Testis (tissue), 3 donors: ENCODE data around the gene CHST13. TPM values are rescaled to one million over a fixed set of nuclear protein-coding genes. Genes with fewer than 3 reads are reported as not detected.

Source experiments
- DNase-seq: peaks from one replicate; pipeline ENCODE4 v3.0.0-alpha.2; 2019
- H3K27ac ChIP-seq, 2 donors: fragments of 200-600 bp; sonication (generic); one replicate each; pipeline ENCODE4 v1.5.1; 2019
- H3K27me3 ChIP-seq: fragments of 200-600 bp; sonication (generic); one replicate; pipeline ENCODE4 v1.5.1; 2019
- H3K36me3 ChIP-seq: fragments of 200-600 bp; sonication (generic); one replicate; pipeline ENCODE4 v1.5.1; 2017; ENCODE audit warnings: low read depth; ENCODE audit errors: missing control alignments
- H3K4me1 ChIP-seq: fragments of 200-600 bp; sonication (generic); one replicate; pipeline ENCODE4 v1.5.1; 2019
- H3K4me3 ChIP-seq, 2 donors: fragments of 200-600 bp; sonication (generic); one replicate each; pipeline ENCODE4 v1.5.1; 2017 to 2019
- H3K9me3 ChIP-seq: fragments of 200-600 bp; sonication (generic); one replicate; pipeline ENCODE4 v1.5.1; 2017
- CTCF ChIP-seq, 3 experiments: fragments of 450-650 bp in 2 of 3; fragments of 200-600 bp in 1 of 3; sonication (generic) in 1 of 3; IDR thresholded peaks; one replicate each; pipeline ENCODE4 v1.5.1; 2016 to 2019; ENCODE audit warnings: antibody characterized with exemption in 3 of 3, mild to moderate bottlenecking in 2 of 3, moderate library complexity in 1 of 3
- POLR2A ChIP-seq: fragments of 450-650 bp; IDR thresholded peaks from one replicate; pipeline ENCODE4 v1.6.1; 2017; ENCODE audit warnings: antibody characterized with exemption, mild to moderate bottlenecking, moderate library complexity
- WGBS, 2 donors: methylation state at CpG; one replicate each; pipeline ENCODE4 v1.1.5; 2018; 5-methylcytosine and 5-hydroxymethylcytosine counted together
- intact Hi-C: fragments of 100-400 bp; cut with DNase I; formaldehyde crosslinking; loops from one replicate; pipeline ENCODE4 v1.15.1; 2023; ENCODE audit warnings: low total_unique reads
- polyA plus RNA-seq: library from polyadenylated mRNA; stranded (reverse); fragments of 350-450 nt; fragmentation: Illumina TruSeq; extraction: RNeasy Lipid Tissue Mini Kit (QIAGEN cat#74804); gene quantifications from one replicate; pipeline ENCODE4 v1.2.3, GENCODE V29; 2014; ENCODE audit warnings: low read depth, low replicate concordance; ENCODE audit not compliant: insufficient read depth
- total RNA-seq, 2 donors: library from RNA; depleted of rRNA; stranded (reverse); fragments of >200 nt; gene quantifications; one replicate each; pipeline ENCODE4 v1.2.3, GENCODE V29; 2016

CHST13 gene
- total and polyA plus RNA-seq, 3 donors from 2014 or later = 13.3 to 21.7 (median 21.4) TPM

GRCh38 chr3:126483321-126483761 lies 40.6 kb upstream of the CHST13 start:
- H3K27me3 ChIP-seq = no peaks in the 10 kb centered on the region
- WGBS, 2 donors = 70 to 93% methylated on average over 2 to 14 of the region's 14 CpGs
- intact Hi-C loops = no loop called here

GRCh38 chr3:126484148-126484547 lies 39.8 kb upstream of the CHST13 start:
- Histone ChIP-seq H3K4me3 (no peak overlapping the region), H3K36me3 (no peaks in the 10 kb centered on the region), H3K27ac (no peak overlapping the region), H3K9me3 (no peaks in the 10 kb centered on the region), H3K27me3 (no peaks in the 10 kb centered on the region), H3K4me1 (peaks cover 8% of the 10 kb centered on the region)
- DNase-seq = no peak
- 63 to 64% methylated on average over 3 of the region's 3 CpGs for WGBS, 2 donors
- intact Hi-C loops = no loop called here
- TF ChIP-seq CTCF (IDR thresholded peaks at IDR 0.05) (no peak), POLR2A (no peak)

More at GRCh38 chr3:126483321-126483761, 40.6 kb upstream of the CHST13 start:
- no peaks in the 10 kb centered on the region for H3K9me3 ChIP-seq
- H3K36me3 ChIP-seq = no peaks in the 10 kb centered on the region
- no peak overlapping the region for H3K4me3 ChIP-seq
- no peak for DNase-seq
- H3K27ac ChIP-seq = no peak overlapping the region
- no peak for TF ChIP-seq CTCF (IDR thresholded peaks at IDR 0.05)
- no peak for TF ChIP-seq POLR2A
- H3K4me1 ChIP-seq = peaks cover 8% of the 10 kb centered on the region

GRCh38 chr3:126484662-126485061 lies 39.3 kb upstream of the CHST13 start:
- TF ChIP-seq POLR2A = no peak
- TF ChIP-seq CTCF (IDR thresholded peaks at IDR 0.05) = no peak
- intact Hi-C loops = no loop called here
- Histone ChIP-seq H3K9me3 (no peaks in the 10 kb centered on the region), H3K27me3 (no peaks in the 10 kb centered on the region), H3K4me3 (no peak overlapping the region), H3K4me1 (peaks cover 8% of the 10 kb centered on the region), H3K36me3 (no peaks in the 10 kb centered on the region), H3K27ac (no peak overlapping the region)
- no peak for DNase-seq
- WGBS, 2 donors = 68 to 78% methylated on average over 3 of the region's 3 CpGs

- Histone ChIP-seq H3K4me1 (peaks cover 8% of the 10 kb centered on the region), H3K9me3 (no peaks in the 10 kb centered on the region), H3K27me3 (no peaks in the 10 kb centered on the region), H3K4me3 (no peak overlapping the region), H3K36me3 (no peaks in the 10 kb centered on the region), H3K27ac (no peak overlapping the region)
- intact Hi-C loops = no loop called here
- no peak for TF ChIP-seq CTCF (IDR thresholded peaks at IDR 0.05)
- TF ChIP-seq POLR2A = no peak
- DNase-seq = no peak
- WGBS, 2 donors = 92 to 95% methylated on average over 8 of the region's 8 CpGs
These were observed 38.6 kb upstream of the CHST13 start for GRCh38 chr3:126485176-126485897.

GRCh38 chr3:126485956-126486355 lies 38.0 kb upstream of the CHST13 start:
- H3K27me3 ChIP-seq = no peaks in the 10 kb centered on the region
- DNase-seq = no peak
- TF ChIP-seq CTCF (IDR thresholded peaks at IDR 0.05) = no peak
- TF ChIP-seq POLR2A = no peak
- intact Hi-C loops = no loop called here
- H3K4me3 ChIP-seq = no peak overlapping the region
- H3K9me3 ChIP-seq = no peaks in the 10 kb centered on the region
- peaks cover 8% of the 10 kb centered on the region for H3K4me1 ChIP-seq
- H3K36me3 ChIP-seq = no peaks in the 10 kb centered on the region
- WGBS, 2 donors = 96% methylated on average over 7 to 9 of the region's 9 CpGs
- H3K27ac ChIP-seq = no peak overlapping the region
